NCI-H1417 (cell line): ENCODE data around the gene TMC8.
A peak's percentile ranks its signal among the peaks of the same experiment; 100 is the strongest.

ENCODE experiments used
- DNase-seq, 3 experiments: peaks; one replicate each; lab custom pipeline; 2025; lab: John Stamatoyannopoulos, UW

The TMC8 gene

GRCh38 chr17:78180083-78180482, 49.5 kb downstream of the TMC8 start:
- no peak for DNase-seq

GRCh38 chr17:78180508-78180907, 49.9 kb downstream of the TMC8 start:
- no peak for DNase-seq

GRCh38 chr17:78182504-78182903, 51.9 kb downstream of the TMC8 start:
- DNase-seq, result no peak

GRCh38 chr17:78183916-78184315, 53.3 kb downstream of the TMC8 start:
- no peak for DNase-seq

GRCh38 chr17:78184351-78184750, 53.8 kb downstream of the TMC8 start:
- no peak for DNase-seq

- no peak for DNase-seq
Observed at GRCh38 chr17:78184868-78185267, 54.3 kb downstream of the TMC8 start.

GRCh38 chr17:78185981-78186691, 55.6 kb downstream of the TMC8 start:
- peak in 1 of 3 experiments; percentile 48 for DNase-seq

GRCh38 chr17:78186692-78187595, 56.4 kb downstream of the TMC8 start, which contains the start of the genes AFMID and TK1:
Gene AFMID (plus strand): TSS chr17:78187362. CDS start chr17:78187371, 9 bp downstream.
Gene TK1 (minus strand): TSS chr17:78187052. CDS start chr17:78186994, 58 bp downstream.
- DNase-seq, result peak; percentile 95 to 98 (median 97)
